Mammary epithelial cell (primary cell): ENCODE data around the gene PYGB.

Source experiments
- CTCF ChIP-seq, 2 donors: IDR thresholded peaks in 1 of 2; conservative IDR thresholded peaks in 1 of 2; 2 replicates each; pipeline ENCODE4 v1.5.1; 2011 to 2012; ENCODE audit warnings: inconsistent platforms in 2 of 2, low read length in 2 of 2, mild to moderate bottlenecking in 2 of 2, control low read depth in 1 of 2, low read depth in 1 of 2; ENCODE audit not compliant: insufficient read depth in 1 of 2; ENCODE audit errors: extremely low read depth in 1 of 2
- EZH2 ChIP-seq: IDR thresholded peaks from 2 replicates; pipeline ENCODE4 v1.6.1; 2012; ENCODE audit warnings: low read length, inconsistent platforms, borderline replicate concordance

- TF ChIP-seq EZH2 (no peak), CTCF (conservative IDR thresholded peaks at IDR 0.05 in 1 of 2, IDR thresholded peaks at IDR 0.05 in 1 of 2; ENCODE audit: extremely low read depth in 1 of 2, insufficient read depth in 1 of 2, low read depth in 1 of 2, low read length in 2 of 2) (no peak)
These were observed 76.5 kb downstream of the PYGB start for GRCh38 chr20:25324412-25324811.
